T follicular helper cell (primary cell): ENCODE results near the gene RGS3.

Experiments
- DNase-seq: peaks from one replicate; pipeline ENCODE4 v3.0.0-alpha.2; 2020; ENCODE audit warnings: low read depth

The RGS3 gene

GRCh38 chr9:113619491-113620376, 156.2 kb downstream of the RGS3 start:
- no peak for DNase-seq

GRCh38 chr9:113620377-113621161, 157.0 kb downstream of the RGS3 start:
- no peak for DNase-seq

- DNase-seq: no peak
Measured at GRCh38 chr9:113621309-113621791, 157.8 kb downstream of the RGS3 start.

GRCh38 chr9:113621980-113622379, 158.5 kb downstream of the RGS3 start:
- DNase-seq: no peak

- no peak for DNase-seq
Measured at GRCh38 chr9:113622600-113623400, 159.3 kb downstream of the RGS3 start.

- DNase-seq: no peak
Measured at GRCh38 chr9:113623851-113624485, 160.4 kb downstream of the RGS3 start.

- DNase-seq: no peak
Measured at GRCh38 chr9:113624721-113625120, 161.2 kb downstream of the RGS3 start.

- DNase-seq: no peak
Measured at GRCh38 chr9:113625486-113625885, 162.0 kb downstream of the RGS3 start.

- no peak for DNase-seq
Measured at GRCh38 chr9:113626735-113627495, 163.4 kb downstream of the RGS3 start.

- DNase-seq: no peak
Measured at GRCh38 chr9:113628621-113629020, 165.1 kb downstream of the RGS3 start.

GRCh38 chr9:113630386-113631136, 167.0 kb downstream of the RGS3 start:
- no peak for DNase-seq

- no peak for DNase-seq
Measured at GRCh38 chr9:113631137-113631765, 167.7 kb downstream of the RGS3 start.

GRCh38 chr9:113631871-113632665, 168.5 kb downstream of the RGS3 start:
- DNase-seq: no peak

GRCh38 chr9:113632776-113633590, 169.5 kb downstream of the RGS3 start:
- no peak for DNase-seq

GRCh38 chr9:113633782-113634595, 170.5 kb downstream of the RGS3 start:
- no peak for DNase-seq

GRCh38 chr9:113634596-113635515, 171.3 kb downstream of the RGS3 start:
- no peak for DNase-seq
